Measurements from ENCODE around the gene STRIP1.

Gene STRIP1

GRCh38 chr1:110091791-110092190 is 57.4 kb downstream of the STRIP1 start:
- DNase-seq (ENCODE audit: low read depth in 2 of 3, low spot score in 2 of 3): no peak

DNA sequence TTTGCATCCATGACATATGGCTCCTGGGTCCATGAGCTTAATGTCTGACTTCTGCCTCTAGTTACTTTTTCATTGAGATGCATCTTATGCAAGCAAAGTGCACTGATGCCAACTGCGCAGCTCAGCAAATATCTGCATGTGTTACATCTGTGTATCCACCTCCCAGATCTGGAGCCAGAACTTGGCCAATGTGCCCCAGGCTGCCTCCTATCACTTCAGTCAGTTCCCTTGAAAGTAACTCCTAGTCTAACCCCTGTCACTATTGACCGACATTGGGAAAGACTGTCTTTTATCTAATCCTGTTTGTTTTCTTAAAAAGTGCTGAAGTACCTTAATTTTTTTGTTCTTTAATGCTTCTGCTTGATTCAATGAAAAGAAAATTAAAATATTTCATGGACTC is 58.6 kb downstream of the STRIP1 start:
- DNase-seq (ENCODE audit: low read depth in 2 of 3, low spot score in 2 of 3): no peak

DNA sequence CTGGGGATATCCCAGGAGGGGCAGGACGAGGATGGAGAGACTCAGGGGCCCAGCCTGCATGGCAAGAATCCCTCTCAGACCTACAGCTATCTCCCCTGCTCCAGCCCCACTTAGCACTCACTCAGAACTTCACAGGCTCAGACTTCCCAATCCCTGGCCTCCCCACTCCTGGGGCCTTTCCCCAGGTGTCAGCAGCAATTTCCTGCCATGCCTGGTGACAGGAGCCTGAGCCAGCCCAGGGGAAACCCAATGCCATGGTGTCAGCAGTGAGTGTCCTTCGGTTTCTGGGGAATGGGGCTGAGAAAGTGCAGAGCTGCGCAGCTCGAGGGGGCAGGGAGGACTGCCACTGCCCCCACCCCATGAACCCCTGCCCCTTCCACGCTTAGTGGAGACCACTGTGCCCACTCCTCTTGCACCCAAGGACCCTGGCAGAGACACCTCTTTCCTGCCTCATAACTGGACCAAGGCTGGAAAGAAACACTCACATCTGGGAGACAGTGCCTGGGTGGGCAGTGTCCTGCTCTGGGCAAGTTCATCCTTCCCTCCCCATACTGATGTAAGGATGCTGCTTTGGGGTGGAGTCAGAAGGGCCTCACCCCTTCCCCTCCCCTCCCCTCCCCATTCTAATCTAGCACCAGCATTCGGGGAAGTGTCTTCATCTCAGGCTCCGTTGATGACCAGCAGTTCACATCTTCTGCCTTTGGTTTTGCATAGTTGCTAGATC is 60.7 kb downstream of the STRIP1 start:
- no peak for DNase-seq (ENCODE audit: low read depth in 2 of 3, low spot score in 2 of 3)

DNA sequence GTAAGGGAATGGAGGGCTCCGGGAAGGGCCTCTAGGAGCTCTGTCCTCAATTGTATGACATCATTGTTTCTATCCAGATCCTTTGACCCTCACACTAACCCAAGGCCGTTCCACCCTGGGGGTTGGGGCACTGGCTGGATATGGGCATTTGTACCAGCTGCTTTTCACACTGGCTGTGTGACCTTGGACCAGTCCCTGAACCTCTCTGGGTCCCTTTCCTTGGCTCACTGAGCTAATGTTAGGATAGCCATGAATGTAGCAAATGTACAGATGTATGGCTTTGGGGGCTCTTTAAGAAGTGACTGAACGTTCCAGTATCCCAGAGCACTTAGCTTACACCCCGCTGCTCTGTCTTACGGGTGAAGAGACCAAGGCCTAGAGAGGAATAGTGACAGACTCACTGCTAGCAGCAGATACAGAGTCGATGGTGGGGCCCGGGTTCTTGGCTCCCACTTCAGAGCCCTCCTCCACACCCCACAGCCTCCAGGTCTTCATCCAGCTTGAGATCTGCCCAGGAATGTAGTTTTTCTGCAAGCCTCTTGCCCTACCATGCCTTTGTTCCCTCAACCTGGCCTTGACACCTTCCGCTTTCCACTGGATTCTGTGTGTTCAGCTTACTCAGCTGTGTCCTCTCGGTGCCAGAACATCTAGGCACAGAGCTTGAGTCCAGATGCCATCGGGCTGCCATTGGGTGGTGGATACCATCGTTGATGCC is 63.2 kb downstream of the STRIP1 start:
- no peak for DNase-seq (ENCODE audit: low read depth in 2 of 3, low spot score in 2 of 3)

DNA sequence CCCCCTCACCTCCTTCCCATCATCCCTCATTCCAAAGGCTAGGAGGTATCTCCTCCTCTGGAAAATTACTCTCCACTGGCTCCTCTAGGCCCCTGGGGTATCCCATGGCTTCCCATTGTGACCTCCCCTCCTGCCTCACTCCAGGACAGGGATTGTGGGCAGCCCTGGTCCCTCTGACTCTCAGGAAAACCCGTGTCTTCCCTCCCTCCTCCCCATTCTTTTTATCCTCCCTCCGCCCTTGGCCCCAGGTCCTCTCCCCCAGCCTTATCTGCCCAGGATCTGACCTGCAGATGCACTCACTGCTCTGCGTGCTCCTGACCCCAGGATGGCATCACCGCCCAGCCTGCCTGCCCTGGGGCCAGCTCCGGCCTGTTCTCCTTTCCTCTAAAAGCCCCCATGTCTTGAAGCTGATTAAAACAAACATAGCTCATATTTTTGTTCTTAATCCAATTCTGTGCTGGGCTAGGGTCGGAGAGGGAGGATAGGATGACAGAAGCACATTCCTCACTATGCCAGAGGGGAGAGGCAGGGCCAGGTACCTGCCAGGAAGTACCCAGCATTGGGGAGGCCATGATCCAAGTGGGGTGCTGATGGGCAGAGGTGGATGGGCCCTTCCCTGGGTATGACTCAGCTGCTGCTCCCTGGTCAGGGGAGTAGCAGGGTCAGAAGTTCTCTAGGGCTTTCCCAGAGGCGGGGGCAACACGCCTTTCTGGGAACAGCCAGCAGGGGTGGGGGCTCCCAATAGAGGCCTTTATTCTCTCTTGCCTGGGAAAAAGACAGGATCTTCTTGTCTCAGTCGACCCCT is 64.0 kb downstream of the STRIP1 start:
- no peak for DNase-seq (ENCODE audit: low read depth in 2 of 3, low spot score in 2 of 3)

DNA sequence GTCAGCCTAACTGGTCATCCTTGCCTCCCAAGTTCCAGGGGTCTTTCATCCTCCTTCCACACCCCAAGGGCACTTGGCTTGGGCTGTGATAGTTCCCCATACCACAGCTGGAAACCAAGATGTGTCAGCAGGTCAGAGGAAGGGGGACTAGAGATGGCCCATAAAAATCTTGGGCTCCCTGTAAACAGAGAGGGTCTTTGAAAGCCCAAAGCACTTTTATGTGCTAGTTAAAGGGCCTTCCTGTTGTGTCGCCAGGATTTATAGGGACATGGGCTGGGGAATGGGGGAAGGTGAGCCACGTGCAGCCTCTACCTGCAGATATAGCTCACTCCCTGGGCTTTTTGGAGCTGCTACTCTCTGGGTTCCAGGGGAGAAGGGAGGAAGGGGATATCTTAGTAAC is 65.9 kb downstream of the STRIP1 start:
- no peak for DNase-seq (ENCODE audit: low read depth in 2 of 3, low spot score in 2 of 3)

DNA sequence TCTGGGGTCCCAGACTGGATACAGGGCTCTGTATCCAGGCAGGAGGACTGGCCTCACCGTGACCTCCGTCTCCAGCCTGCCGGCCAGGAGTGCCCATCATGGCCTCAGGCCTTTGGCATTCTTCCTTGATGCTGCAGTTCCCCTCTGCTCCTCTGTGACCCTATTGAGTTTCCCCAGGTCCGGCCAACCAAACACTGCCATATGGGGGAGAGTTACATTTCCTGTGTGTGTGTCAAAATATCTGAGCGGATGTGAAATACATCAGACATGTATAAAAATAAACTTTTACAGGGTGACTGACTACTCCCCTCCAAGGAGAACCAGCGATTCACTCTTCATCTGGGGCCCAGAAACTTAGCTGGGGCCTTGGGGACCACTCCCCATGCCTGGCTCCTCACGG is 67.7 kb downstream of the STRIP1 start:
- DNase-seq (ENCODE audit: low read depth in 2 of 3, low spot score in 2 of 3): no peak

Measured in activated CD8-positive, alpha-beta memory T cell treated with anti-CD3 and anti-CD28 coated beads for 48 hours (primary cell).